Measurements from ENCODE around the gene HS3ST3A1. TPM values are rescaled to one million over a fixed set of nuclear protein-coding genes. Genes with fewer than 3 reads are reported as not detected.

The HS3ST3A1 gene
- total and polyA plus RNA-seq, 2 experiments from 2014 or later = 5.4 to 24.1 TPM

GRCh38 chr17:13558588-13558987 is 43.1 kb downstream of the HS3ST3A1 start:
- no peaks in the 10 kb centered on the region for H3K27me3 ChIP-seq (ENCODE audit: insufficient read depth)
- no peaks in the 10 kb centered on the region for H3F3A ChIP-seq (replicated peaks; ENCODE audit: low read depth)
- H3K36me3 ChIP-seq (ENCODE audit: insufficient read depth) = no peaks in the 10 kb centered on the region
- H4K20me1 ChIP-seq (replicated peaks; ENCODE audit: insufficient read depth) = no peaks in the 10 kb centered on the region
- ATAC-seq (no peak), DNase-seq (ENCODE audit: low spot score) (no peak)
- no peaks in the 10 kb centered on the region for H3K9me3 Mint-ChIP-seq
- H3K27me3 Mint-ChIP-seq (ENCODE audit: insufficient read depth, low read depth, poor library complexity) = no peaks in the 10 kb centered on the region
- H3K4me2 ChIP-seq = no peak overlapping the region
- no peak overlapping the region for H2AFZ ChIP-seq
- H3K4me3 ChIP-seq = no peak overlapping the region
- H3K9me2 ChIP-seq (ENCODE audit: insufficient read depth) = no peaks in the 10 kb centered on the region
- H3K36me3 Mint-ChIP-seq (ENCODE audit: low read depth) = peaks cover 2% of the 10 kb centered on the region; the same call in 2 of the 3 replicates
- peaks cover 5% of the 10 kb centered on the region; the same call in 1 of the 2 replicates for H3K79me2 ChIP-seq (replicated peaks; ENCODE audit: insufficient read depth)
- peaks cover 8% of the 10 kb centered on the region for H3K4me1 Mint-ChIP-seq
- H3K27ac Mint-ChIP-seq = no peak overlapping the region
- no peak overlapping the region for H3K27ac ChIP-seq (ENCODE audit: low read depth)
- H3K4me1 ChIP-seq (ENCODE audit: insufficient read depth) = peaks cover 8% of the 10 kb centered on the region; the same call in 1 of the 2 replicates
- no peak overlapping the region for H3K4me3 Mint-ChIP-seq
- TF ChIP-seq STAT1 (IDR thresholded peaks at IDR 0.05; ENCODE audit: unreplicated experiment) (no peak), EZH2 (IDR thresholded peaks at IDR 0.05; ENCODE audit: low read depth, unreplicated experiment) (no peak), POLR2AphosphoS5 (IDR thresholded peaks at IDR 0.05; ENCODE audit: low read depth) (no peak), CREB1 (CRISPR knock-in tag; IDR thresholded peaks at IDR 0.05; ENCODE audit: low read depth) (no peak)

- no peaks in the 10 kb centered on the region for H3K27me3 Mint-ChIP-seq (ENCODE audit: insufficient read depth, low read depth, poor library complexity)
- no peak overlapping the region for H3K4me3 Mint-ChIP-seq
- no peak overlapping the region for H3K27ac ChIP-seq (ENCODE audit: low read depth)
- ATAC-seq = no peak
- no peak overlapping the region for H3K4me2 ChIP-seq
- H3K4me3 ChIP-seq = no peak overlapping the region
- H2AFZ ChIP-seq = no peak overlapping the region
- peaks cover 6% of the 10 kb centered on the region for H3K4me1 Mint-ChIP-seq
- no peaks in the 10 kb centered on the region for H3K36me3 ChIP-seq (ENCODE audit: insufficient read depth)
- H3K4me1 ChIP-seq (ENCODE audit: insufficient read depth) = peaks cover 4% of the 10 kb centered on the region; the same call in 1 of the 2 replicates
- H3K9me3 Mint-ChIP-seq = no peaks in the 10 kb centered on the region; the same call in 2 of the 3 replicates
- H3K79me2 ChIP-seq (replicated peaks; ENCODE audit: insufficient read depth) = peaks cover 5% of the 10 kb centered on the region; the same call in 1 of the 2 replicates
- DNase-seq (ENCODE audit: low spot score) = no peak
- no peak overlapping the region for H3K27ac Mint-ChIP-seq
- peaks cover 8% of the 10 kb centered on the region for H3K36me3 Mint-ChIP-seq (ENCODE audit: low read depth)
- no peaks in the 10 kb centered on the region for H4K20me1 ChIP-seq (replicated peaks; ENCODE audit: insufficient read depth)
- H3K27me3 ChIP-seq (ENCODE audit: insufficient read depth) = no peaks in the 10 kb centered on the region
- no peaks in the 10 kb centered on the region; the same call in 1 of the 2 replicates for H3K9me2 ChIP-seq (ENCODE audit: insufficient read depth)
- H3F3A ChIP-seq (replicated peaks; ENCODE audit: low read depth) = no peaks in the 10 kb centered on the region
- no peak for TF ChIP-seq ZNF331 (CRISPR knock-in tag; IDR thresholded peaks at IDR 0.05; ENCODE audit: low read depth)
- TF ChIP-seq NANOG (IDR thresholded peaks at IDR 0.05; ENCODE audit: borderline replicate concordance) = no peak
- TF ChIP-seq JUNB (IDR thresholded peaks at IDR 0.05; ENCODE audit: unreplicated experiment) = no peak
- no peak for TF ChIP-seq ZNF114 (CRISPR knock-in tag; IDR thresholded peaks at IDR 0.05)
- TF ChIP-seq REST (IDR thresholded peaks at IDR 0.05; ENCODE audit: unreplicated experiment) = no peak
- TF ChIP-seq STAT1 (IDR thresholded peaks at IDR 0.05; ENCODE audit: unreplicated experiment) = no peak
- no peak for TF ChIP-seq POLR2AphosphoS5 (IDR thresholded peaks at IDR 0.05; ENCODE audit: low read depth)
- no peak for TF ChIP-seq ETS1 (IDR thresholded peaks at IDR 0.05)
- TF ChIP-seq, protein P1, sequence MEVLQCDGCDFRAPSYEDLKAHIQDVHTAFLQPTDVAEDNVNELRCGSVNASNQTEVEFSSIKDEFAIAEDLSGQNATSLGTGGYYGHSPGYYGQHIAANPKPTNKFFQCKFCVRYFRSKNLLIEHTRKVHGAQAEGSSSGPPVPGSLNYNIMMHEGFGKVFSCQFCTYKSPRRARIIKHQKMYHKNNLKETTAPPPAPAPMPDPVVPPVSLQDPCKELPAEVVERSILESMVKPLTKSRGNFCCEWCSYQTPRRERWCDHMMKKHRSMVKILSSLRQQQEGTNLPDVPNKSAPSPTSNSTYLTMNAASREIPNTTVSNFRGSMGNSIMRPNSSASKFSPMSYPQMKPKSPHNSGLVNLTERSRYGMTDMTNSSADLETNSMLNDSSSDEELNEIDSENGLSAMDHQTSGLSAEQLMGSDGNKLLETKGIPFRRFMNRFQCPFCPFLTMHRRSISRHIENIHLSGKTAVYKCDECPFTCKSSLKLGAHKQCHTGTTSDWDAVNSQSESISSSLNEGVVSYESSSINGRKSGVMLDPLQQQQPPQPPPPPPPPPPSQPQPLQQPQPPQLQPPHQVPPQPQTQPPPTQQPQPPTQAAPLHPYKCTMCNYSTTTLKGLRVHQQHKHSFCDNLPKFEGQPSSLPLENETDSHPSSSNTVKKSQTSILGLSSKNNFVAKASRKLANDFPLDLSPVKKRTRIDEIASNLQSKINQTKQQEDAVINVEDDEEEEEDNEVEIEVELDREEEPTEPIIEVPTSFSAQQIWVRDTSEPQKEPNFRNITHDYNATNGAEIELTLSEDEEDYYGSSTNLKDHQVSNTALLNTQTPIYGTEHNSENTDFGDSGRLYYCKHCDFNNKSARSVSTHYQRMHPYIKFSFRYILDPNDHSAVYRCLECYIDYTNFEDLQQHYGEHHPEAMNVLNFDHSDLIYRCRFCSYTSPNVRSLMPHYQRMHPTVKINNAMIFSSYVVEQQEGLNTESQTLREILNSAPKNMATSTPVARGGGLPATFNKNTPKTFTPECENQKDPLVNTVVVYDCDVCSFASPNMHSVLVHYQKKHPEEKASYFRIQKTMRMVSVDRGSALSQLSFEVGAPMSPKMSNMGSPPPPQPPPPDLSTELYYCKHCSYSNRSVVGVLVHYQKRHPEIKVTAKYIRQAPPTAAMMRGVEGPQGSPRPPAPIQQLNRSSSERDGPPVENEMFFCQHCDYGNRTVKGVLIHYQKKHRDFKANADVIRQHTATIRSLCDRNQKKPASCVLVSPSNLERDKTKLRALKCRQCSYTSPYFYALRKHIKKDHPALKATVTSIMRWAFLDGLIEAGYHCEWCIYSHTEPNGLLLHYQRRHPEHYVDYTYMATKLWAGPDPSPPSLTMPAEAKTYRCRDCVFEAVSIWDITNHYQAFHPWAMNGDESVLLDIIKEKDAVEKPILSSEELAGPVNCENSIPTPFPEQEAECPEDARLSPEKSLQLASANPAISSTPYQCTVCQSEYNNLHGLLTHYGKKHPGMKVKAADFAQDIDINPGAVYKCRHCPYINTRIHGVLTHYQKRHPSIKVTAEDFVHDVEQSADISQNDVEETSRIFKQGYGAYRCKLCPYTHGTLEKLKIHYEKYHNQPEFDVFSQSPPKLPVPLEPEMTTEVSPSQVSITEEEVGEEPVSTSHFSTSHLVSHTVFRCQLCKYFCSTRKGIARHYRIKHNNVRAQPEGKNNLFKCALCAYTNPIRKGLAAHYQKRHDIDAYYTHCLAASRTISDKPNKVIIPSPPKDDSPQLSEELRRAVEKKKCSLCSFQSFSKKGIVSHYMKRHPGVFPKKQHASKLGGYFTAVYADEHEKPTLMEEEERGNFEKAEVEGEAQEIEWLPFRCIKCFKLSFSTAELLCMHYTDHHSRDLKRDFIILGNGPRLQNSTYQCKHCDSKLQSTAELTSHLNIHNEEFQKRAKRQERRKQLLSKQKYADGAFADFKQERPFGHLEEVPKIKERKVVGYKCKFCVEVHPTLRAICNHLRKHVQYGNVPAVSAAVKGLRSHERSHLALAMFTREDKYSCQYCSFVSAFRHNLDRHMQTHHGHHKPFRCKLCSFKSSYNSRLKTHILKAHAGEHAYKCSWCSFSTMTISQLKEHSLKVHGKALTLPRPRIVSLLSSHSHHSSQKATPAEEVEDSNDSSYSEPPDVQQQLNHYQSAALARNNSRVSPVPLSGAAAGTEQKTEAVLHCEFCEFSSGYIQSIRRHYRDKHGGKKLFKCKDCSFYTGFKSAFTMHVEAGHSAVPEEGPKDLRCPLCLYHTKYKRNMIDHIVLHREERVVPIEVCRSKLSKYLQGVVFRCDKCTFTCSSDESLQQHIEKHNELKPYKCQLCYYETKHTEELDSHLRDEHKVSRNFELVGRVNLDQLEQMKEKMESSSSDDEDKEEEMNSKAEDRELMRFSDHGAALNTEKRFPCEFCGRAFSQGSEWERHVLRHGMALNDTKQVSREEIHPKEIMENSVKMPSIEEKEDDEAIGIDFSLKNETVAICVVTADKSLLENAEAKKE (CRISPR knock-in tag; IDR thresholded peaks at IDR 0.05) = no peak
Observed at GRCh38 chr17:13557077-13557476, 44.7 kb downstream of the HS3ST3A1 start.
